ENCODE measurements around the gene LUC7L3. TPM values are rescaled to one million over a fixed set of nuclear protein-coding genes. Genes with fewer than 3 reads are reported as not detected.

LUC7L3 gene
- total and polyA plus RNA-seq, 2 donors (not counting 3 experiments of a cell fraction or from before 2014, with no cell fraction given) = 70.9 to 113 TPM

GRCh38 chr17:50686494-50687199, 32.8 kb upstream of the LUC7L3 start:
- dilution Hi-C loops (cut with MboI; ENCODE audit: extremely low pct_ligation_motif_present, low sequenced_read_pairs) = no loop called here
- FAIRE-seq = no peak
- no peaks in the 10 kb centered on the region for H3K36me3 ChIP-seq (ENCODE audit: control insufficient read depth in 2 of 2, extremely low read depth in 1 of 2, insufficient read depth in 2 of 2, low read length in 2 of 2)
- no peaks in the 10 kb centered on the region for H3K9me3 ChIP-seq (replicated peaks; ENCODE audit: control insufficient read depth, insufficient read depth, low read length)
- no peaks in the 10 kb centered on the region for H4K20me1 ChIP-seq (replicated peaks; ENCODE audit: control insufficient read depth, extremely low read depth, insufficient read depth, low read length)
- no peaks in the 10 kb centered on the region for H3K9me1 ChIP-seq (replicated peaks; ENCODE audit: control insufficient read depth, extremely low read depth, insufficient read depth, low read length)
- H3K4me3 ChIP-seq (replicated peaks in 1 of 3; ENCODE audit: insufficient read depth in 1 of 3, low read depth in 1 of 3, low read length in 3 of 3) = no peak overlapping the region
- no peaks in the 10 kb centered on the region for H3K27me3 ChIP-seq (ENCODE audit: control insufficient read depth in 2 of 2, insufficient read depth in 2 of 2, low read length in 2 of 2)
- ChIA-PET CTCF (interaction anchor here (1.0 to 4.5 kb wide), 5 partner anchors 8 to 136 kb away, joined by 3 to 27 read pairs (median 4); no protein-coding TSS in a partner anchor), POLR2A (no interaction called here)
- no peak overlapping the region for H3K27ac ChIP-seq (ENCODE audit: insufficient read depth, low read depth, low read length)
- intact Hi-C loops (cut with micrococcal nuclease) = no loop called here
- DNase-seq (ENCODE audit: low read depth, low spot score) = peak; percentile 28
- no peak overlapping the region for H3K9ac ChIP-seq (replicated peaks; ENCODE audit: extremely low read depth, insufficient read depth, low read length)
- no TSS peak for BruUV-seq (replicated peaks)
- H3K4me2 ChIP-seq (ENCODE audit: insufficient read depth, low read length) = no peak overlapping the region
- TF ChIP-seq MAX (IDR thresholded peaks at IDR 0.05; ENCODE audit: insufficient read depth, insufficient read length) (no peak), POLR2A (IDR thresholded peaks at IDR 0.05; ENCODE audit: low read depth, low read length) (no peak), MYC (IDR thresholded peaks at IDR 0.05; ENCODE audit: low read depth, low read length) (no peak), EZH2 (IDR thresholded peaks at IDR 0.05; ENCODE audit: borderline replicate concordance, low read depth, low read length, severe bottlenecking) (no peak), GATA2 (IDR thresholded peaks at IDR 0.05; ENCODE audit: insufficient read depth, insufficient read length, low read depth, low read length) (no peak), FOS (IDR thresholded peaks at IDR 0.05; ENCODE audit: borderline replicate concordance, insufficient read depth, low read length) (peak; percentile 38), CTCF (IDR thresholded peaks at IDR 0.05; ENCODE audit: extremely low read depth in 1 of 2, insufficient read depth in 1 of 2, low read depth in 1 of 2, low read length in 2 of 2) (no peak)
- H2AFZ ChIP-seq (ENCODE audit: low read depth, low read length) = no peak overlapping the region
- peaks cover 3% of the 10 kb centered on the region for H3K4me1 ChIP-seq (ENCODE audit: control insufficient read depth, extremely low read depth, insufficient read depth, low read length)
- H3K79me2 ChIP-seq (ENCODE audit: control insufficient read depth, insufficient read depth, low read length) = no peaks in the 10 kb centered on the region
